Stimulated activated CD4-positive, alpha-beta T cell treated with anti-CD3 and anti-CD28 coated beads, Interleukin-4, amount 100 ng/mL, for 4 hours (primary cell): ENCODE measurements around the gene LRRC55.
"Not testable (repeated sequence)": the region's sequence is repeated elsewhere in the genome, so short reads cannot be mapped to it uniquely, and the experiment has no call there.

ENCODE experiments used
- DNase-seq, 2 experiments: peaks; one replicate each; pipeline ENCODE4 v3.0.0-alpha.2; 2020

The LRRC55 gene

GRCh38 chr11:57162179-57162898 is 19.4 kb upstream of the LRRC55 start:
- DNase-seq = no peak

GRCh38 chr11:57163160-57163868 is 18.4 kb upstream of the LRRC55 start:
- DNase-seq = no peak

- no peak for DNase-seq
Measured at GRCh38 chr11:57164317-57164716, 17.4 kb upstream of the LRRC55 start.

GRCh38 chr11:57167125-57167846 is 14.5 kb upstream of the LRRC55 start:
- DNase-seq = no peak

GRCh38 chr11:57169732-57170313 is 11.9 kb upstream of the LRRC55 start:
- not testable (repeated sequence) for DNase-seq

- DNase-seq = no peak
Measured at GRCh38 chr11:57172031-57172430, 9.7 kb upstream of the LRRC55 start.

- DNase-seq = no peak
Measured at GRCh38 chr11:57174656-57175055, 7.1 kb upstream of the LRRC55 start.

- DNase-seq = no peak
Measured at GRCh38 chr11:57175478-57175877, 6.3 kb upstream of the LRRC55 start.

GRCh38 chr11:57178334-57178733 is 3.4 kb upstream of the LRRC55 start:
- no peak for DNase-seq

GRCh38 chr11:57179681-57180080 is 2.1 kb upstream of the LRRC55 start:
- no peak for DNase-seq

- DNase-seq = no peak
Measured at GRCh38 chr11:57180081-57180561, 1.6 kb upstream of the LRRC55 start.

- DNase-seq = no peak
Measured at GRCh38 chr11:57180964-57181363, 789 bp upstream of the LRRC55 start.

GRCh38 chr11:57182896-57183295 is 1.1 kb downstream of the LRRC55 start:
- DNase-seq = no peak

GRCh38 chr11:57190548-57190947 is 8.8 kb downstream of the LRRC55 start:
- no peak for DNase-seq

- DNase-seq = no peak
Measured at GRCh38 chr11:57191311-57192219, 9.8 kb downstream of the LRRC55 start.

- no peak for DNase-seq
Measured at GRCh38 chr11:57192316-57192715, 10.6 kb downstream of the LRRC55 start.

GRCh38 chr11:57196596-57196995 is 14.8 kb downstream of the LRRC55 start:
- no peak for DNase-seq

GRCh38 chr11:57197762-57198161 is 16.0 kb downstream of the LRRC55 start:
- no peak for DNase-seq

- no peak for DNase-seq
Measured at GRCh38 chr11:57199330-57199729, 17.6 kb downstream of the LRRC55 start.

- DNase-seq = no peak
Measured at GRCh38 chr11:57200917-57201316, 19.2 kb downstream of the LRRC55 start.

GRCh38 chr11:57202281-57202680 is 20.5 kb downstream of the LRRC55 start:
- DNase-seq = no peak

GRCh38 chr11:57203359-57203758 is 21.6 kb downstream of the LRRC55 start:
- DNase-seq = no peak
